ENCODE results near the gene NUP85.
"Not testable (repeated sequence)": the region's sequence is repeated elsewhere in the genome, so short reads cannot be mapped to it uniquely, and the experiment has no call there.

The NUP85 gene

DNA sequence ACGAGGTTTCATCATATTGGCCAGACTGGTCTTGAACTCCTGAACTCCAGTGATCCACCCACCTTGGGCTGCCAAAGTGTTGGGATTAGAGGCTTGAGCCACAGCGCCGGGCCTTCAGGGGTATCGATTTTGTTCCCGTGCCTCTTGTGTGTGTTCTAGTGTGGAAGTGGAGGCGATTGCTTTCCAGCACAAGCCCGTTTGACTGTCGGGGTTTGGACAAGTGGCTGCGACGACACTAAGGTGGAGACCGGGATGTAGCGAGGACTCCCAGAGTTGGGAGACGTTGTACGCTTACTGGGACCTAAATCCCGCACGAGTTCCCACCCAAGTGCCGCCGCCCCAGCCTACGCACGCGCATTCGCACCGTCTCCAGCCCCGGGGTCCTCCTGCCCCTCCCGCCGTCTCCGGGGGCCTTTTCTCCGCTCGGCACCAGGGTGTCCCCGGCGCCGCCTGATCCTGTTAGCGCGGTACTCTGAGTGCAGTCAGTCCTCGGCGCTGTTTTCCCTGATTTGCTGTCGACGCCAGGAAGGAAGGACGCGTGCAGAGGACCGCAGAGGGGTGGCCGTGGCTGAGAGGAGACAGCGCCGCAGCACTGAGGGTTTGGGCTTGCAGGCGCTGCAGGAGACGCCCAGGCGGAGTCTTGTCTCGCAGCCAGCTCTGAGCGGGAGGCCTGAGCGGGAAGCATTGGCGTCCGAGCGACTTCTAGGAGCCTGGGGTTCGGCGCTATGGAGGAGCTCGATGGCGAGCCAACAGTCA lies at the start of gene NUP85:
Gene NUP85 (plus strand): TSS at position 643 of the 756 bp plus-strand sequence. CDS start 83 bp downstream, at position 726.
- DNase-seq, result peak; percentile 94

GRCh38 chr17:75158480-75158879 lies 47.0 kb upstream of the NUP85 start:
- DNase-seq, result not testable (repeated sequence)

- DNase-seq, result no peak
These were observed 46.1 kb upstream of the NUP85 start for GRCh38 chr17:75159196-75160031.

DNA sequence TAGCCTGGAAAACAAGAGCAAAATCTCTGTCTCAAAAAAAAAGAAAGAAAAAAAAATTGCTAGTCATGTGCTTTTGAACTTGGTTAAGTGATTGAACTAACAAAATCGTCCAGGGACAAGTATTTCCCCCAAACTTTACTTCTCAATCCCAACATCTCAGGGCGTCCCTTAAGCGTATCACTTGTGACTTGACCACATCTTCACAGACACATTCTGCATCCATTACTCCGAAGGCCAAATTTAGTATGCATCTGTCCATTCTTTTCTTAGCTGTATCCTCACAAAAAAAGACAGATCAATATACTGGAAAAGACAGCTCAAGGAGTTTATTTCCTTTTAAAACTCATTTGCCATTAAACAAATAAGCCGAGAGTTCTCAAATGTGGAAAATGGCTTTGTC lies 45.3 kb upstream of the NUP85 start:
- no peak for DNase-seq

- no peak for DNase-seq
These were observed 42.4 kb upstream of the NUP85 start for GRCh38 chr17:75163074-75163473.

DNA sequence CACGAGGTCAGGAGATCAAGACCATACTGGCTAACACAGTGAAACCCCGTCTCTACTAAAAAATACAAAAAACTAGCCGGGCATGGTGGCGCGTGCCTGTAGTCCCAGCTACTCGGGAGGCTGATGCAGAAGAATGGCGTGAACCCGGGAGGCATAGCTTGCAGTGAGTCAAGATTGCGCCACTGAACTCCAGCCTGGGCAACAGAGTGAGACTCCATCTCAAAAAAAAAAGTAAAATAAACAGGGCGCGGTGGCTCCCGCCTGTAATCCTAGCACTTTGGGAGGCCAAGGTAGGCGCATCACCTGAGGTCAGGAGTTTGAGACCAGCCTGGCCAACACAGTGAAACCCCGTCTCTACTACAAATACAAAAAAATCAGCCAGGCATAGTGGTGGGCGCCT lies 40.9 kb upstream of the NUP85 start:
- not testable (repeated sequence) for DNase-seq

GRCh38 chr17:75168998-75169397 lies 36.5 kb upstream of the NUP85 start:
- no peak for DNase-seq

- DNase-seq, result no peak
These were observed 32.0 kb upstream of the NUP85 start for GRCh38 chr17:75173526-75173925.

DNA sequence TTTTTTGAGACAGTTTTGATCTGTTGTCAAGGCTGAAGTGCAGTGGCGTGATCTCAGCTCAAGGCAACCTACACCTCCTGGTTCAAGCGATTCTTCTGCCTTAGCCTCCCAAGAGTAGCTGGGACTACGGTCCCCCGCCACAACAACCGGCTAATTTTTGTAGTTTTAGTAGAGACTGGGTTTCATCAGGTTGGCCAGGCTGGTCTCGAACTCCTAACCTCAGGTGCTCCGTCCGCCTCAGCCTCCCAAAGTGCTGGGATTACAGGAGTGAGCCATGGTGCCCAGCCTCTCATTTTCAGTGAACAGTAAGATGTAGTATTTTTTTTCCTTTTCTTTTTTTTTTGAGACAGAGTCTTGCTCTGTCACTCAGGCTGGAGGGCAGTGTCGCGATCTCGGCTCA lies 30.5 kb upstream of the NUP85 start:
- no peak for DNase-seq

DNA sequence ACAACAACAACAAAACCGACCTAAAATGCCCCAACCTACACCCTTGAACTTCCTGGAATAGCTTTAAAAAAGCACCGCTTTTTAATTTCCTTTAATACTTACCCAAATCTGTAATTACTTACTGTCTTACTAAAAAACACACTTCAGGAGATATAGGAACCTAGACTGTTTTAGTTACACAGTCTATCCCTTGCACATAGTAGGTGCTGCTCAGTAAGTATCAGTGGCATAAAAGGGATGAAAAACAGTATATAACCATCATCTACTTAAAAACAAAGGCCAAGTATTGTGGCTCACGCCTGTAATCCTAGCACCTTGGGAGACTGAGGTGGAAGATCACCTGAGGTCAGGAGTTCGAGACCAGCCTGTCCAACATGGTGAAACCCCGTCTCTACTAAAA lies 28.9 kb upstream of the NUP85 start:
- no peak for DNase-seq

GRCh38 chr17:75178453-75178852 lies 27.0 kb upstream of the NUP85 start:
- no peak for DNase-seq

GRCh38 chr17:75181110-75181509 lies 24.4 kb upstream of the NUP85 start:
- no peak for DNase-seq

DNA sequence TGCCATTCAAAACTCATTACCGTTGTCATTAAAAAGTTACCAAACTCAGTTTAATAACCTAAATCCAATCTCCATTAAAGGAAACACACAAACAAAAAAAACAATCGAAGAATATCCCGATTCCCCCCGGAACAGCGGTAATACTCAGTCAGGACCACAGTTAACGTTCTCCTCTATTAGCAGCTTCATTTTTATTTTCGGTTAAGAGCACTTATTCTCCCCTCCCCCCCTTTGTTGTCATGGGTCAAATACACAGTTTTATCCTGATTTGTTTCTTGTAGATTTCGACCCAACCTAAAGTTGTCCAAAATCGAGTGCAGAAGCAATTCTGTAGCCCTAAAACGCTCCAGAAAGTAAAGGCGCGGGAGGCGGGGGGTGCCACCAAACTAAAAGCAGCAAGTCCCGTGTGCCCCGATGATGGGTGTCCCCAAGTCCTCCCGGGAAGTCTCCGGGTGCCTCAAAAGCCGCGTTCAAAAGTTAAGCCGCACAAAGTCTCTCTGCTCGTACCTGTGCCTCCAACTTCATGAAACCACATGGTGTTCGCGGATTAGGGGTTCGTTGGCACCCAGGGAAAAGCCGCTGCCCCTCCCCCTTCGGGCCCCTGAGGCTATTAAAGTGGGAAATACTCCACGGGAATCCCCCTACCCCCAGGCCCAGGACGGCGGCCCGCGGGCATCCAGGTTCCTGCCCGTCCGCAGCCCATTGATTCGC lies 23.7 kb upstream of the NUP85 start:
- DNase-seq, result peak; percentile 52

- DNase-seq, result no peak
These were observed 23.2 kb upstream of the NUP85 start for GRCh38 chr17:75182319-75182568.

- DNase-seq, result peak; percentile 95
These were observed 22.7 kb upstream of the NUP85 start, which contains the start of gene SUMO2 for GRCh38 chr17:75182569-75183436. TSS of gene SUMO2 (minus strand) at chr17:75182959. CDS start at chr17:75182834, 125 bp downstream.

DNA sequence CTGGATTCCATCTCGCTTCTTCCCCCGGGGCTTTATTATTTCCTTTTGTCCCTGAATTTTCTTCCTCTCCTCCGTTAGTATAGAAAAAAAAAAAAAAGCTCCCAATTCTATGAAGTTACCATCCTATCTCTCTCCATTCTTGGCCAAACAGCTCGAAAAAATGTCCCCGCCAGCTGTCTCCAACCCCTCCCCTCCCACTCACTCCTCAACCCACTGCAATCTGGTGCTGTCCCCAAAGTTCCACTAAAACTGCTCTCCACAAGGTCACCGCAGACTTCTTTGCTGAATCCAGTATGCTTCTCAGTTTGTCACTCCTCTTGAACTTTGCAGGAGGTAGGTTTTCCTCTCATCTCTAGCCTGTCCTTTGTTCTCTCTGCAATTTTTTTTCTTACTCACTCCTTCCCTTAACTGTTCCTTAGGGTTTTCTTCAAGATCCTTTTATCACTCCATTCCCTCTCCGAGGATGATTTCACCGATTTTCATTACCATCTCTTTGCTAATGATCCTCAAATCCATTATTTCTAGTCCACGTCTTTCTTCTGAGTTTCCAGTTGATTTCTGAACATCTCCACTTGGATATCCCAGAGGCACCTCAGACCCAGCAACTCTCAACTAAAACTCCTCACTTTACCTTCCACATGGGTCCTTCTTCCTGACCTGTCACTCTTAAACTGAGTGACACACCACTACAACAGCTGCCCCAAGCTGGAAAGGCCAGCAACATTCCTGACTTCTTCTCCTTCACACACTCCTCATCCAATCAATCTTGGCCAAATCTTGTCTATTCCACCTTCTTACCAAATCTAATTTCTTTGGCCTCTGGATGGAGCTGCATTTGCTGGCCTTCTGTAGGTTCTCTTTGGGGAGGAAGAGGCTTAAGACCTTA lies 21.2 kb upstream of the NUP85 start:
- DNase-seq, result no peak

- no peak for DNase-seq
These were observed 16.9 kb upstream of the NUP85 start for GRCh38 chr17:75188614-75189013.

GRCh38 chr17:75191584-75191983 lies 13.9 kb upstream of the NUP85 start:
- DNase-seq, result no peak

GRCh38 chr17:75194879-75195278 lies 10.6 kb upstream of the NUP85 start:
- DNase-seq, result no peak

- DNase-seq, result no peak
These were observed 5.4 kb upstream of the NUP85 start for GRCh38 chr17:75199886-75200618.

DNA sequence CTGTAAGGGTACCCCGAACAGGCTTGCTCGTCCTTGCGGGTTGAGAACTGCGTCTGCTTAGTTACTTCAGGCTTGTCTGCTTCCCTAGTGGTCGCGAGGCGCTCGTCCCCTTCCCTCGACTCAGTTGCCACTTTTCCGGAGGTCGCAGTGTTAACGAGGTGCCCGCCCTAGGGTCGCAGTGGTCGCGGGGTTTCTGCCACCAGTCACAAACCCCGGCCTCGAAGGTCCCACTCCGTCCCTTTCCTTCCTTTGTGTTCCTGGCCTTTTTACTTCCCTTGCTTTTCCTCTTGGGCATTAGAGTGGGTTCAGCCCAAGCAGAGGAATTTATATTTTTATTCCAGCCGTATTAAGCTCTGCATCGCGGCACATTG lies 299 bp downstream of the NUP85 start:
- DNase-seq, result no peak

Data from stimulated activated CD4-positive, alpha-beta T cell treated with anti-CD3 and anti-CD28 coated beads, Interleukin-4, amount 100 ng/mL, for 24 hours (primary cell).